Stimulated activated naive CD4-positive, alpha-beta T cell treated with Interleukin-2 at 50 U/mL for 16 hours (primary cell): ENCODE results near the gene NCKAP5.

ENCODE experiments used
- DNase-seq: peaks from one replicate; lab custom pipeline; 2025; lab: John Stamatoyannopoulos, UW

NCKAP5 gene

DNA sequence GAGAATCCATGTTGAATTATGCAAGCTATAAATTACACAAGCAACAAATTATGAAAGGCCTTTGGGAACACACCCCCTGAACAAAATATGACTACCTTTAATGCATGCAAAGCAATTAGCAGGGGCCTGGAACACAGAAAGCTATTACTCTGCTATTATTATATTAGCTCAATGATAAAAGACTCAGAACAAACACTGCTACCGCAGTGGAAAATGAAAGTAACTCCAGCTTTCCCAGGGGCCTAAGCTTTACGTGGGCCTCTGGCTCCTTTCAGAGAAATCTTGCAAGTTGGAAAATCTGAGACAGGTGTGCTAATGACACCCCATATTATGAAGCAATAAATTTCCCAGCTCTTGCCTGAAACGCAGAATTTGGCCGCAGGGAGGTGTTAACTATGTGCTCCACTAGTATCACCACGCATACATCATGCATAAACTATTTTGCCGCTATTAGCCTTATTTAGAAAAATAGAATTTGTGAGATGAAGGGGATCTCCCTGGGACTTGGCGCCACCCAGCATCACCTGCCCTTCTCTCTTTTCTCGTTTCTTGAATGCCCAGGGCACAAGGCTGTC lies 576.7 kb downstream of the NCKAP5 start:
- DNase-seq, result no peak

DNA sequence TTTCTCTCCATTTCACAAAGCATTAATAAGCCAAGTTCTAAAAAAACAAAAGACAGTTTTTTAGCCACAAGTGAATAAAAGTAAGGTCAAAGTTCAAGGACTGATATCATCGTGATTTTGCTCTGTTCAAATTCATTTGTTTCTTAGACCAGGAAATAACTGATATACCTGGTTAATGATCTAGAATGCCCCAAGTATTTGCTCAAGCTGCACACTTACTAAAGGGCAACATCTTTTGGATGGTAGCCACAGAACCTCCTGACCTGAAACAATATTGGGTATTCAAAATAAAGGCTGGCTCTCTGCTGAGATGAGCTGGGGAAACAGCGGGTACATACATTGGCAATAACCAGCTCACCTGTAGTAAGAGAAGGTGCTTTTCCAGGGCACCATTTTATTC lies 583.5 kb downstream of the NCKAP5 start:
- DNase-seq, result no peak

DNA sequence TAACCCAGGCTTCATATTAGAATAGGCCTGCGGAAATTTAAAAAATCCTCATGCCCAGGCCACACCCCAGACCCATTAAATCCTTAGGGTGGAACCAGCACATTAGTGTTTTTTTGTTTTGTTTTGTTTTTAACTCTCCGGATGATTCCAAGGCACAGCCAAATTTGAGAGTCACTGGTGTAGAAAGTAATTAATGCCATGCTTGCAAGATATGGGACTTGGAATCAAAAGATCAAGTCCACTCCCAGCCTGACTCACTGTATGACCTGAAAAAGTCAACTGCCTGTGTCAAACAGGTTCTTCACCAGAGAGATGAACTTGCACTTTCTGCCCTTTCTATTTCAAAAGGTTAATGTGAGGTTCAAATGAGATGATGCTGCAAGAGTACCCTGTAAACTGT lies 588.0 kb downstream of the NCKAP5 start:
- no peak for DNase-seq

DNA sequence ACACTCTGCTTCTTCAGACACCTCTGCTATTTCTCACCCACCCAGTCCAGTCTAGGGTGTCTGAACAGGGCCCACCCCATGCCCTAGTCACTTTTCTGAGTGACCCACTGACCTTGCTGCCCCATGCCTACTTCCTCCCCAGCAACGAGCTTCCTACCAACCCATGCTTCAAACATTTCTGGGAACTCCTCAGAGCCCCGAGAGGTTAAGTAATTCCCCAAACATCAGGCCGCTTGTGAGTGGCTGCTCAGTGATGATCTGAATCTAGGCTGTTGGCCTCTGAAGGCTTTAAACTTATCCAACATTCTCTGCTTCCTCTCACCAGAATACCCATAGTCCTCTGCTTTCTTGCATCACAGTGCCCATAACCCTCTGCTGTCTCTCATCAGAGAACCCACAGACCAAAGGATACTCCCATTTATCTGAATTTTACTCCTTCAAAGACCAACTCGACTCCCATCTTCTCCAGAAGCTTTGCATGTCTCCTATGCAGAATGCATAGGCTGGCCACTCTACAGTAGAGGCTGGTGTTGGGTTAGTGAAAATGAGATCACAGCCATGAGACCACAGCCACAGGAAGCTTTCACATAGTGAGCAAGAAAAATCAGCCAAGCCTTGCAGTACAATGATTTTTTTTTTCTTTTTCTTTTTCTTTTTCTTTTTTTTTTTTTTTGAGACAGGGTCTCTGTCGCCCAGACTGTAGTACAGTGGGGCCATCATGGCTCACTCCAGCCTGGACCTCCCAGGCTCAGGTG lies 588.7 kb downstream of the NCKAP5 start:
- no peak for DNase-seq

DNA sequence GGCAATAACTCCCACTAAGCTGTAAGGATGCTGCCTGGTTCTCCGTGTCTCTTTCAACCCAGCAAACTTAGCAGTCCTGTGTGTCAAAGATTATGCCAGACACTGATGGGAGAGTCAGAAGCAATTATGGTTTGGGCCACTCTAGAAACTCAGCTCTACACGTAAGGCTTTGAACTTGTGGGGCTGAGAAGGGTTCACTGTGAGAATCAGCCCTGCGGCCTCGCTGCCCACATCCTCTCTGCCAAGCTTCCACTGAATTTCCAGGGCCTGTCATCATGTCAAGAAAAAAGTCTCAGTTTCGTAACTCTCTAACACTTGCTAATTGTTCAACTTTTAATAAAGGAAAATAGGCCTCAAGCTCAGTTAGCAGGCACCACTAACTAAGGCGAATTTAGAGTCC lies 589.4 kb downstream of the NCKAP5 start:
- DNase-seq, result no peak

DNA sequence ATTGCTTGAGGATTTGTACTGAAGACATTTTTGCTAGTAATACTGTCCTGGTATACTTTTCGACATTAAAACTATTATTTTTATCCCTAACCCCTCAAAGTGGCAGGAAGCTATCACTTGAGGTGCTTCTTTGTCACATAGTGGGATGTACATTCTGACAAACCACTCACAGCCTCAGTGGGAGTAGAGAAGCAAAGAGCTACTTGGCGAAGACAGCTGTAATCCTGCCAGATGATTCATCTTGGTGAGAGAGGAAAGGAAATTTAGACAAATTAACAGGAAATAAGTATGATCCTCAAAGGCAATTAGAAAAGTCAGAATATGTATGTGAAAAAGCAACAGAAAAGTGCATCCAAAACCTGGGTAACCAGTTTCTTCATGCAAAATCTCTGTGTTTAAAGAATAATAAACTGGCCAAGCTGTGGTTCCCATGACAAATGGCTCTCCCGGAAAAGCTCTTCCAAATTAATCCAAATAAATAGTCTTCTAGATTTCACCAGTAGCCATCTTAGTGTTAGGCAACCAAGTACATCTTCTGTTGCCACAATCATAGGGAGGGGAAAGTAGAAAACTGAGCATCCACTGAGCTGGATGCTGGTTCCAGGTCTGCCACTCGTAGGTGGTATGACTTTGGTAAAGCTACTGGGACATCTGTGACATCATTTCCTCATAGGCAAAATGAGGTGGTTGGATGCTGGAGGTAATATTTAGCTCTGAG lies 590.3 kb downstream of the NCKAP5 start:
- DNase-seq, result no peak

DNA sequence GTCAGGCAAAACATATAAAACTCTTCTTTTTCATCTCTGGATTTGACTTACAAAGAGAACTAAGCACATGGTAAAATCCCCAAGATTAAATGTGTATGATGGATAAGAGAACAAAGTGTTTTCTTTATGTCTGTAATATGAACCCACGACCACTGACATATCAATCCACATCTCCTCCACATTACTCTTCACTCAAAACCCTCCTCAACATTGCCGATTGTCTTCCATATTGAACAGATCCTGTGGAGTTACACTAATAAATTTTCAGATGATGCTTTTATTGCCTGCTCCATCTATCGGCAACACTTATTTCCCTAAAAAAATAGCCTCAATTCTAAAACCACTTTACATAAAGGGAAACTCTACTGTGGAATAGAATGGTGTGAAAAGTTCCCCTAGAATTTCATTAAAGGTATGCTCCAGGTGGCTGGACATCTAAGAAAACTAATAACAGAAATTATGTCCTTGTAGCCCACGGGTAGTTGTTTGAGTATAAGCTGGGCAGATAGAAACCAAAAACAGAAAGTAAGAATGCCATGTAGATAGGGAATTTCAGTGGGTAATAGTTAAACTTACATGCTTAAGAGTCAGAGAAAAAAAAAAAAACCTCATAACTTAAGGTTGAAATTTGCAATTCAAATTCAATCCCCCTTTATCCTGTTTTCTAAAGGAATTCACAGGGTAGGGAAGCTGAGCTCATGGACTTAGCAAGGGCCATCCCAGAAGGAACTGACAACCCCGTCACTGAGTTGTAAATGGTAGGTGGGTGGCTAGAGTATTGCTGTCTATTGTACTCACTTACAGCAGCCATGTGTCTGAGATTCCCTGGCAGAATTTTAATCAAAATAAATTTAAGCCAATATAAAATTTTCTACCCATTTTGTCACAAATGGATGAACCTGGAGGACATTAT lies 592.8 kb downstream of the NCKAP5 start:
- DNase-seq, result no peak

DNA sequence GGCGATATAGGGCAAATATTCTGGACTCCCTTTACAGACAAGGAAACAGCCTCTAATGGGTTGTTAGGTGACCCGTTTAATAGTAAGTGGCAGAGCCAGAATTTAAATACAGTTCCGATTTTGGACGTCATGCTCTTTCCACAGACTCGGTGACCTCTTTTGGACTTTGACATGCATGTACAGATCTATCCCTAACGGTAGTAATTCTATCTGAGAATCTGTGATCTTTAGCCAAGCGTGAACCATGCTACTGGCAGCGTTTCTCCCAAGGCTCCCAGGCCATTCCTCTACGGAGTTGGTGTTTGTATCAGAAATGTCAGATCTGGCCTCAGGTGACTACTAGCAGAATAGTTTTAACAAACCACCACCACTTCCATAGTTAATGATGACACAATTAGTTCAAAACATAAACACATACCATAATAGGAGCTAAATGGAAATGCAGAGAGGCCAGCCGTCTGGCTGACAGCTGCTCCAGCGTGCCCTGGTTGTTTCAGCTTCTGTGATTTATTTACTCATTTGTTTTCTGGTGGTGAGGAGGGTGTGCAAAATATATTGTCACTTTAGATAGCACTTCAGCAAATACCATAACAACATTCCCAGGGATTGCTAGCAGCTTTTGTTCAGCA lies 593.7 kb downstream of the NCKAP5 start:
- DNase-seq, result no peak

DNA sequence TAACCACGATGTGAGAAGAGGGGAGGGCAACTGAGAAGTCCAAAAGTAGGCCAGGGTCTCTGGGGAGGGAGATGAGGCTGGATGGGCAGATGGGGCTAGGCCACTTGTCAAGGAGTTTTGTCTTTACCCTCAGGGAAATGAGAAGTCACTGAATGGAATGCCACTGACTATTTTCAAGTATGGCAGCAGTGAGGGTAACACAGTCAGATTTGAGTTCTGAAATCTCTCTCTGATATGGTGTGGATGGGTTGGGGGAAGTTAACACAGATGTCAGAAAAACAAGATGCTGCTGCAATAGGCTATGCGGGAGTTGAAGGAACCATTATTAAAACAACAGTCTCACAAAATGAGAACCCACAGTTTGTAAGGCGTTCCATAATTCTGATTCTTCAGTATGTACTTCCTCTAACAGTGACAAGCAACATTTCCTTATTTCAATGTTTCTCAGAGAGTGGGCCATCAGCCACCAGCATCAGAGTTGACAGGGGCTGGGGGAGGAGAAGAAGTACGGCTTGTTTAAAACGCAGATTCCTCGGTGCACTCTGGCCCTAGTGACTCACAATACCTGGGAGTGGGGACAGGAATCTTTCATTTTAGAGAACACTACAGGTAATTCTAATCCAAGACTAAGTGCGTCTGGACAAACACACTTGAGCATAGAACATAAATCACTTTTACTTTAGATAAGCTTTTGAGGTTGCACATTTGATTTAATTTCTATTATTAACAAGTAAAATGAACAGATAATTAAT lies 596.8 kb downstream of the NCKAP5 start:
- no peak for DNase-seq

DNA sequence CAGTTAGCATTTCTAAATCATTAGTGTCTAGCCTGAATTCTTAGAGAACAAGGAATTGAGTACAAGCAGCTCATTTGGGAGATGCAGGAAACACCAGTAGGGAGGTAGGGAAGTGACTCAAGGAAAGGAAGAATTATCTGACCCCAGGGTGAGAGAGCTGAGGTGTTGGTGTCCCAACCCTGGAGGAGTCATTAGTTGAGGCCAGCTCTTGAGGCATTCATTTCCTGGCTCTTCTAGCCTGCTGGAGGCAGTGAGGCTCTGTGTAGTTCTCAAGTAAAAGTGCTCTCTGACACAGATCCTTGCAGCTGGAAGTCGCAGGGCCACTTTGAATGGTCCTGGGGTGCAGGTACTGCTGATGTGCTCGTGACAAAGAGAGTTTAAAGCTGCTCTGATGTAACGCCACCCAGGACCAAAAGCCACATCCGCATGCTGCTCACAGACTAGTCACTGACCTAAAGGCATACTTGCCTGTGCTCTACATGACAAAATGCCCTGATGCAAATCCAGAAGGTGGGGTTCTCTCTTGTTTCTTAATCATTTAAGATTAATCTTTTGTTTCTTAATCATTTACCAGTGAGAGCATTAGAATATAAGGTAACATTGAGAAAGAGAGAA lies 598.8 kb downstream of the NCKAP5 start:
- no peak for DNase-seq

DNA sequence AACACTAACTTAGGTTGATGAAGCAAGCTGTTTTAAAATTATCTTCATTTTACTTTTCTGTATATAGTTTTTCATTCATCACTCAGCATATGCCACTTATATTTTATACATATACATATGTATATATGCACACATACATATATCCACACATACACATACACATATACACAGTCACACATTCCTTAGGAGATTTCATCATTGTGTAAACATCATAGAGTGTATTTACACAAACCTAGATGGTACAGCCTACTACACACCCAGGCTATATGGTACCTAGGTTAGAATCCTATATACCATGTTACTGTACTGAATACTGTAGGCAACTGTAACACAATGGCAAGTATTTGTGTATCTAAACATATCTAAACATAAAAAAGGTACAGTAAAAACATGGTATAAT lies 602.8 kb downstream of the NCKAP5 start:
- DNase-seq, result no peak

DNA sequence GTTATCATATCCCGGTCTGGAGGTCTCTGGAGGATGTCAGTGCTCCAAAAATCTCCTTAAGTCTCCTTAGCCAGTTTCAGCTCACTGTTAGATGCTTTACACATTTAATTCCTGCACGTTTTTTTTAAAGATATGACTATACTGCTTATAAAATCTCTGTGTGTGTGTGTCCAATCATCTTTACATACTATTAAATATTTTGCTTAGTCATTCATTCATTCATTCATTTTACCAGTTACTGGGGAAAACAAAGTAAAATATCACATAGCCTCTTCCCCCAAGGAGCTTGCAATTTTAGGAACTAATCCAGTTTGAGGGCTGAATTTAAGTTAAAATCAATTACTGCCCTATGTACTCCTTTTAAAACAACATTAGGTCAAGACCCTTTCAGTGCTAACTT lies 605.1 kb downstream of the NCKAP5 start:
- no peak for DNase-seq

DNA sequence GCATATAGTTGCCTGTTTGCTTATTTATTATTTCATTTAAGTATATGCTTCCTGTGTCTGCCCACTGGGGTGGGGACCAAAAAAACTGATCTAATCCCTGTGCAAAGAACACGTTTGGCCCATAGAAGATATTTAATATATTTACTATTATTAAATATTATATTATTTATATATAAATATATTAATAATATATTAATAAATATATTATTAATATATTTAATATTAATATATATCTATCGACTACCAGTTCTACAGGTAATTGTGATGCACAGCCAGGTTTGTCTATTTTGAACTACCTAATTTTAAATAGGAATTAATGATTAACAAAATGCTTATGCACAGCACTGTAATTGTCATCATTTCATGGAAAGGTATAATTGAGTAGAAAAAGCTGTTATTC lies 609.4 kb downstream of the NCKAP5 start:
- no peak for DNase-seq

DNA sequence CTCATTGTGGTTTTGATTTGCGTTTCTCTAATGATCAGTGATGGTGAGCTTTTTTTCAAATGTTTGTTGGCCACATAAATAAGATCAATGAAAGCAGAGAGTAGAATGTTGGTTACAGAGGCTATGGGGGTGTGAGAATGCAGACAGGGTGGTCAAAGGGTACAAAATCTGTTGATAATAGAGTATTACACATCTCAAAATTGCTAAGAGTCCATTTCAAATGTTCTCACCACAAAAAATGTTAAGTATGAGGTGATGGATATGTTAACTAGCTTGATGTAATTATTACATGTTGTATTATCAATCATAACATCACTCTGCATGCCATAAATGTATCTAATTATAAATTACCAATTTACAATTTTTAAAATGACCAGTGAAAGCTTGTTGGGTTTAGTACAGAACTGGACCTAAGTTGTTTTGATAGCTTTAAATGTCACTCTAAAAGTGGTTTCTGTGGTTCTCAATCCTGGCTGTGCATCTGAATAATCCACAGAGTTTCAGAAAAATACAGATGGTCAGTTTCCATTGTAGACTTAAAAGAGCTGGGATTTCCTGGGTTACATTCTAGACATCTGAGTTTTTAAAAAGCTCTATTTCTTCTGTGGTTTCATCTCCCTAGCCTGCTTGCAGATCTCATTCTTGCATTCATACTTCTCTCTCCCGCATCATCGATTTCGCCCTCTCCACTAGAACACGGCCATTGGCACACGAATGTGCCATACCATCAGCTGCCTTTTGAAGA lies 612.2 kb downstream of the NCKAP5 start:
- DNase-seq, result no peak

DNA sequence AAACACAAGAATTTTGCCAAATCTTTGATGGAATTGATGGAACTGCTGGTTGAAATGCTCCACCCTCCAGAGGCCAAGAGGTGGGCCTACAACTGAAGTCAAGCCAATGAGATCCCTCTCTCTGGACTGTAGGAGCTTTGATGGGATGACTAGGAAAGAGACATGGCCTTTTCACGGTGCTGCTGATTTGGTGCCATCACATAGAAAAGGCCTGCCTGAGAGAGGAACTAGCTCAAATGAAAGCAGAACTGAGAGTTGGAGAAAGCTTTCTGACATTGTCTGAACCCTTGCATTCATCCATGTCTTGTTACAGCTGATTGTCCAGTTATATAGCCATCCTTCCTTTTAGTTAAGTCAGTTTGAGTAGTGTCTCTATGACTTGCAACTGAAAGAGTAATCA lies 614.5 kb downstream of the NCKAP5 start:
- DNase-seq, result no peak

DNA sequence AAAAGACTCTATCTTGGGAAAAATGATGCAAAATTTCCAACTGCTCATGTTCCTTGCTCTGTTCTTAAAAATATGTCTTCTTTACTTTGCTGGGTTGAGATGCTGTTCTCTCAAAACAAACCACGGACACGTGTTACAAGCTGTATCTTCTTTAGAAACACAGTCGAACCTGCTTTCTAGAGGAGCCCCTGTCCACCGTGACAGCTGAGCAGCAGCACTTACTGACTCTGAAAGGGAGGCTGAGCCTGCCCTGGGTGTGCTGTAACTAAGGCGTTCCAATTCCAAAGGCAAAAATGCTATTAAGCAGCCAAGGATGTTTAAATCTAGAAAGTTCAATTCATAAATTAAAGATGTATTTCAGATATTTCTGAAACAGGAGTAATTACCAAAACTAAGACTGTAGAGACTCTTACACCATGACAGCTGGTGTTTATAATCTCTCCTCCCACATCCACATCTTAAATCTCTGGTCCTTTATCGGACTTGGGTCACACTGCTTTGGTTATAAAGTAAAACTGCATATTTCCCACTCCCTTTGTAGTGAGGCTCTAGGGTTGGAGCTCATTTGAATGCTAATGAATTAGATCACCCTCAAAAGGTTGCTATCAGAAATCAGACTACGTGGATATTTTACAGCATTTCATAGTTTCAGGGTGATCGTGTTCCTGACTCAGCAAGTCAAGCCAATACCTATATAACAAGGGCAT lies 617.1 kb downstream of the NCKAP5 start:
- no peak for DNase-seq

DNA sequence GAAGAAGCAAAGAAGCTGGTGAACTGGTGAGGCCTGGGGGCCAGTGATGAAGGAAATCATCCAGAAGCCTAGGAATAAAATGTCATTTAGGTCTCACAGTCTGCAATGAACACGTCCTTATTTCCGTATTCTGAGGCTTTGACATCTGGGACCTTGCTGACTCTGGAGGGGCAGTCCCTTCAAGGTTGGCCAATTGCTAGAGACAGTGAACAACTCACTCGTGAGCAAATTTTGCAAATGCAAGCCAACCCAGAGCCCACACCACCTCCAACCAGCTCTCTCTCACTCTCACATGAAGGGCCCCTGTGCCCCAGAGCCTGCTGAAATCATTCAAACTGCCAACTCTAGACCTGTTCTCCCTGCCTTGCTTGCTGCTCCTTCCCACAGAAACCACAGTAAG lies 619.2 kb downstream of the NCKAP5 start:
- DNase-seq, result no peak

DNA sequence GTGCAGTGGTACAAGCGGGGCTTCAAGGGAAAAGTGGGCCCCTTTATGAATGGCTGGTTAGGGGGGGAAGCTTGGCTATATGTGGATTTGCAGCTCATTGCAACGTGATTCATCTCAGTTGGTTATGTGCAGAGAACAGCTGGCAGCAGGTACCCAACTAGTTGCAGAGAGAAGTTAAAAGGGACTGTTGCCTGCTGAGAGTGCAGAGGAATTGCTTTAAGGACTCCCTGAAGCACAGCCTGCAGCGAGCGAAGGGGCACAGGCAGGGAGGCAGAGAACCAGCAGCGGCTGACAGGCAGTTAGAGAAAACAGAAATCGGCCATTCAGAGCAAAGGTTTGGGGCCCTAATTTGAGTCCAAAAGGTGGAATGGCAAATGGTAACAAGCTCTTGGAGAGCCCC lies 620.1 kb downstream of the NCKAP5 start:
- no peak for DNase-seq

DNA sequence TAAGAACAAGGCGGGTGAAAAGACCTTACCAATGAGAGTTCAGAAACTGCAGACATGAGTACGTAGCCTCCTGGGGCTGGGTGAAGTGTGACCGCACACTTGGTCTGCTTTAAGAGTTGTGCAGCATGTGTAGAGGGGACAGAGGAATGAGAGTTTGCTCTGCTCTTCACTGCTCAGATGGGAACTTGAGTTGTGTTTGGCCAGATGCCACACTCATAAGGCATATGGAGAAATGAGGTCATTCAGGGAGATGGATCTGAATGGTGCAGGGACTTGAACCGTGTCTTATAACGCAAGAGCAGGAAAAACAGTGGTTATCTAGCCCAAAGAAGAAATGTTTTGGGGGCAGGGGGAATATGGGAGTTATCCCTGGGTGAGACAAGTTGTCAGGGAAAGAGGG lies 624.4 kb downstream of the NCKAP5 start:
- DNase-seq, result no peak
